Loucy (cell line): ENCODE measurements around the gene DESI2.

Experiments
- H2AFZ ChIP-seq: fragments of 200-600 bp; sonication (generic); 2 replicates; pipeline ENCODE4 v1.6.0; 2016; ENCODE audit warnings: antibody characterized with exemption, mild to moderate bottlenecking, low read length, moderate library complexity
- H3F3A ChIP-seq: fragments of 200-600 bp; 2 replicates; pipeline ENCODE4 v1.6.0; 2016; ENCODE audit warnings: antibody characterized with exemption, low read depth, mild to moderate bottlenecking
- H3K27me3 ChIP-seq: fragments of 200-600 bp; sonication (generic); 2 replicates; pipeline ENCODE4 v1.6.1; 2014; ENCODE audit warnings: low read length, mild to moderate bottlenecking; ENCODE audit not compliant: insufficient read depth, poor library complexity, severe bottlenecking
- H3K36me3 ChIP-seq: fragments of 200-600 bp; sonication (generic); 2 replicates; pipeline ENCODE4 v1.6.1; 2016; ENCODE audit warnings: low read length; ENCODE audit not compliant: insufficient read depth
- H3K4me1 ChIP-seq: fragments of 200-600 bp; sonication (generic); 2 replicates; pipeline ENCODE4 v1.5.1; 2014; ENCODE audit warnings: low read length, mild to moderate bottlenecking; ENCODE audit not compliant: insufficient read depth, poor library complexity, severe bottlenecking
- H3K4me2 ChIP-seq: fragments of 200-600 bp; sonication (generic); 2 replicates; pipeline ENCODE4 v1.6.0; 2014; ENCODE audit warnings: antibody characterized with exemption, low read length, low read depth, mild to moderate bottlenecking; ENCODE audit not compliant: poor library complexity, severe bottlenecking
- H3K4me3 ChIP-seq: fragments of 200-600 bp; sonication (generic); 2 replicates; pipeline ENCODE4 v1.5.1; 2014; ENCODE audit warnings: low read length, mild to moderate bottlenecking, mixed read lengths; ENCODE audit not compliant: poor library complexity, severe bottlenecking
- H3K79me2 ChIP-seq: fragments of 200-600 bp; sonication (generic); 2 replicates; pipeline ENCODE4 v1.6.1; 2014; ENCODE audit warnings: low read length; ENCODE audit not compliant: insufficient read depth
- H3K9ac ChIP-seq: fragments of 200-600 bp; sonication (generic); 2 replicates; pipeline ENCODE4 v1.6.0; 2014; ENCODE audit warnings: mild to moderate bottlenecking, low read depth, low read length, moderate library complexity; ENCODE audit not compliant: poor library complexity, severe bottlenecking
- H3K9me2 ChIP-seq: fragments of 200-600 bp; sonication (generic); replicated peaks from 2 replicates; pipeline ENCODE4 v1.6.1; 2016; ENCODE audit warnings: low read depth, low read length, mixed read lengths
- H3K9me3 ChIP-seq: fragments of 200-600 bp; sonication (generic); 2 replicates; pipeline ENCODE4 v1.6.1; 2014; ENCODE audit warnings: mild to moderate bottlenecking, antibody characterized with exemption, low read length, low read depth; ENCODE audit not compliant: insufficient read depth
- H4K20me1 ChIP-seq: fragments of 200-600 bp; sonication (generic); 2 replicates; pipeline ENCODE4 v1.6.0; 2014; ENCODE audit warnings: antibody characterized with exemption, low read length, mild to moderate bottlenecking; ENCODE audit not compliant: insufficient read depth, poor library complexity, severe bottlenecking
- EZH2phosphoT487 ChIP-seq: fragments of 200-600 bp; IDR thresholded peaks from 2 replicates; pipeline ENCODE4 v1.6.1; 2018; ENCODE audit warnings: antibody characterized with exemption, mild to moderate bottlenecking, moderate library complexity, borderline replicate concordance
- TF ChIP-seq, protein P1 (sequence below): fragments of 200-600 bp; sonication (generic); conservative IDR thresholded peaks from 2 replicates; pipeline ENCODE4 v1.5.1; 2014; ENCODE audit warnings: mild to moderate bottlenecking, antibody characterized with exemption, low read length

The DESI2 gene

GRCh38 chr1:244626709-244627108 is 26.2 kb upstream of the DESI2 start:
- Histone ChIP-seq H3K9me3 (no peaks in the 10 kb centered on the region), H3K4me2 (no peak overlapping the region), H3K9me2 (no peaks in the 10 kb centered on the region), H3K9ac (no peak overlapping the region), H3F3A (no peaks in the 10 kb centered on the region), H3K4me3 (no peak overlapping the region), H3K79me2 (no peaks in the 10 kb centered on the region), H3K27me3 (no peaks in the 10 kb centered on the region), H2AFZ (no peak overlapping the region), H4K20me1 (no peaks in the 10 kb centered on the region), H3K36me3 (no peaks in the 10 kb centered on the region), H3K4me1 (no peaks in the 10 kb centered on the region)
- no peak for TF ChIP-seq EZH2phosphoT487
- TF ChIP-seq, protein P1, sequence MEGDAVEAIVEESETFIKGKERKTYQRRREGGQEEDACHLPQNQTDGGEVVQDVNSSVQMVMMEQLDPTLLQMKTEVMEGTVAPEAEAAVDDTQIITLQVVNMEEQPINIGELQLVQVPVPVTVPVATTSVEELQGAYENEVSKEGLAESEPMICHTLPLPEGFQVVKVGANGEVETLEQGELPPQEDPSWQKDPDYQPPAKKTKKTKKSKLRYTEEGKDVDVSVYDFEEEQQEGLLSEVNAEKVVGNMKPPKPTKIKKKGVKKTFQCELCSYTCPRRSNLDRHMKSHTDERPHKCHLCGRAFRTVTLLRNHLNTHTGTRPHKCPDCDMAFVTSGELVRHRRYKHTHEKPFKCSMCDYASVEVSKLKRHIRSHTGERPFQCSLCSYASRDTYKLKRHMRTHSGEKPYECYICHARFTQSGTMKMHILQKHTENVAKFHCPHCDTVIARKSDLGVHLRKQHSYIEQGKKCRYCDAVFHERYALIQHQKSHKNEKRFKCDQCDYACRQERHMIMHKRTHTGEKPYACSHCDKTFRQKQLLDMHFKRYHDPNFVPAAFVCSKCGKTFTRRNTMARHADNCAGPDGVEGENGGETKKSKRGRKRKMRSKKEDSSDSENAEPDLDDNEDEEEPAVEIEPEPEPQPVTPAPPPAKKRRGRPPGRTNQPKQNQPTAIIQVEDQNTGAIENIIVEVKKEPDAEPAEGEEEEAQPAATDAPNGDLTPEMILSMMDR: no peak

DNA sequence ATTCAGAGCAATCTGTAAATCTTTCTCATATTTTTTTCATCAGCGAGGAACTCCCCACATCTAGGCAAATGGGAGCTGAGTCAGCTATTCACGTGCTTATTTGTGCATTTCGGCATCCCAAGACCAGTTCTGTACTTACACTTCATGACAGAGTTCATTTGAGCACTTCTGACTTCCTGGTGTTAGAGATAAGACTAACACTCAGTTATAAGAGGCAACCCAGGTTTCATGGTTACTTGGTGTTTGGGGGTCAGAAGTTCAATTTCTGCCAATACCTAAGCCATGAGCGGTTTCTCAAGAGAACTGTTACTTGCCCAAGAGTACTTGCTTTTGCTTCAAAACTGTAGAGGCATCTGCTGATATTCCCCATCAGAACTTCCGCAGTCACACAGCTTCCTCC is 24.1 kb upstream of the DESI2 start:
- Histone ChIP-seq H3K36me3 (no peaks in the 10 kb centered on the region), H3K4me1 (no peaks in the 10 kb centered on the region), H4K20me1 (no peaks in the 10 kb centered on the region), H3K9ac (no peak overlapping the region), H3K27me3 (no peaks in the 10 kb centered on the region), H3F3A (no peaks in the 10 kb centered on the region), H3K79me2 (no peaks in the 10 kb centered on the region), H3K4me3 (no peak overlapping the region), H3K9me2 (no peaks in the 10 kb centered on the region), H3K9me3 (no peaks in the 10 kb centered on the region), H2AFZ (no peak overlapping the region), H3K4me2 (no peak overlapping the region)
- TF ChIP-seq, protein P1: no peak
- no peak for TF ChIP-seq EZH2phosphoT487

DNA sequence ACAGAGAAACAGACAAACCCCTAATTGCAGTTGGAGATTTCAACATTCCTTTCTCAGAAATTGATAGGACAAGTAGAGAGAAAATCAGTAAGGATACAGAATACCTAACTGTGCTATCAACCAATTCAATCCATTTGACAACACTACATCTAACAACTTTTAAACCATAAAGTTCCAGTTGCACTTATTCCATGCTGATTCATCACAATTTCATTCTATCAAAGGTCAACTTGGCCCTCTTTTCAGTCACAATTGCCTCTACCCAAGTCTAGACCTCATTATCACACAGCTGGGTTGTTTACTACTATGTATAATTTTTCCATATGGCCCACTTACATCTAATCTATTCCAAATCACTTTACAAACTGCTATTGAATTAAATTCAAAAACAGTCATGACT is 19.8 kb upstream of the DESI2 start:
- Histone ChIP-seq H3K9ac (no peak overlapping the region), H3K4me2 (no peak overlapping the region), H3K79me2 (no peaks in the 10 kb centered on the region), H3K9me3 (no peaks in the 10 kb centered on the region), H3K27me3 (no peaks in the 10 kb centered on the region), H3K36me3 (no peaks in the 10 kb centered on the region), H4K20me1 (no peaks in the 10 kb centered on the region), H3F3A (no peaks in the 10 kb centered on the region), H3K4me1 (no peaks in the 10 kb centered on the region), H3K4me3 (no peak overlapping the region), H3K9me2 (no peaks in the 10 kb centered on the region), H2AFZ (no peak overlapping the region)
- TF ChIP-seq EZH2phosphoT487: no peak
- TF ChIP-seq, protein P1: no peak
